Mesodermal cell (in vitro differentiated cells): ENCODE results near the gene DDIAS.
A peak's percentile ranks its signal among the peaks of the same experiment; 100 is the strongest.

Experiments used
- H3K27ac ChIP-seq: 2 replicates; pipeline ENCODE4 v1.7.0; 2013; ENCODE audit warnings: mild to moderate bottlenecking, low read depth, low read length, moderate library complexity; ENCODE audit not compliant: severe bottlenecking
- H3K36me3 ChIP-seq: 2 replicates; pipeline ENCODE4 v1.7.1; 2013; ENCODE audit warnings: mild to moderate bottlenecking, low read length, moderate library complexity; ENCODE audit not compliant: control insufficient read depth, insufficient read depth
- H3K4me1 ChIP-seq: one replicate; pipeline ENCODE4 v1.7.1; 2013; ENCODE audit warnings: mild to moderate bottlenecking, low read length; ENCODE audit not compliant: insufficient read depth, control insufficient read depth, poor library complexity, severe bottlenecking
- H3K4me3 ChIP-seq: 2 replicates; pipeline ENCODE4 v1.7.0; 2013; ENCODE audit warnings: low read length, control low read depth, mild to moderate bottlenecking; ENCODE audit not compliant: insufficient read depth, poor library complexity, severe bottlenecking; ENCODE audit errors: extremely low read depth
- H3K9me3 ChIP-seq: 2 replicates; pipeline ENCODE4 v1.7.1; 2013; ENCODE audit warnings: mild to moderate bottlenecking, low read length, moderate library complexity; ENCODE audit not compliant: control insufficient read depth
- WGBS, 2 experiments: methylation state at CpG; one replicate each; pipeline ENCODE4 v1.1.5; 2013; ENCODE audit warnings: missing lambda C conversion rate in 2 of 2; ENCODE audit not compliant: insufficient coverage in 2 of 2; 5-methylcytosine and 5-hydroxymethylcytosine counted together

DDIAS gene

DNA sequence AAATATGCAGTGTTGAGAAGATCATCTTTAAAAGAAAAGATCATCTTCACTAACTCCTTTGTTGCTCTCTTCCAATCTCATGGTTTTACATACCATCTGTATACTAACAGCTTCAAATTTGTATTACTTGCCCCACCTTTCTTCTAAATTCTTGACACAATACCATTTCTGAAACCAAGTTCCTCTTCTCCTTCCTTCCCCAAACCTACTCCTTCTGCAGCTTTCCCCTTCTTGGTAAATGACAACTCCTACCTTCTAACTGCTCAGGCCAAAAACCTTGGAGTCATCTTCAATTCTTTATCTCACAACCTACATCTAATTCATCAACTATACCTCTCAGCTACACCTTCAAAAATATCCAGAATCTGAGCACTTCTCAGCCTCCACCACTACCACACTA, 10.6 kb upstream of the DDIAS start:
- Histone ChIP-seq H3K27ac (no peak overlapping the region), H3K4me1 (no peaks in the 10 kb centered on the region), H3K36me3 (no peaks in the 10 kb centered on the region), H3K4me3 (no peak overlapping the region), H3K9me3 (no peaks in the 10 kb centered on the region)

DNA sequence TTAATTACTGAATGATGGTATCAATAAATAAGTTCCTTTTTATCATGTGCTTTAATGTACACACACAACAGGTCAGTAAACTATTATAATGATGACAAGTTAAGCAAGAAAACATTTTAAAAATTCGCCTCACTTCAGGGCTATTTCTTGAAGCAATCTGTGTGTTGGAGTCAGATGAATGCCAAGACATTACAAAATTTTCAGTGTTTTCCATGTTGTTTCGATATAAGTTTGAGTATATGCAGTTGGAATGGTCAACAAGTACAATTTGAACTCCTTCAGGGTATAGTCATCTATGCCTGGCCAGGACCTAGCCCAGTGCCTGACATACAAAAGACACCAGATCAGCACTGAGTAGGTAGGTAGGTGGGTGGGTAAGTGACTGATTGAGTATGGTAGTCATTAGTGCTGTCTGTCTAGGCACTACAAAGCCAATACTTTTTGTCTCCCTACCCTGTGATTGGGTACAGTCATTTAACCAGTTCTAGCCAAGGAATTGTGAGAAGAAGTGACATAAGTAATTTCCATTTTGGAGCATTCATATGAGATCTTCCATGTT, 8.8 kb upstream of the DDIAS start:
- Histone ChIP-seq H3K9me3 (no peaks in the 10 kb centered on the region), H3K27ac (no peak overlapping the region), H3K4me3 (no peak overlapping the region), H3K4me1 (no peaks in the 10 kb centered on the region), H3K36me3 (no peaks in the 10 kb centered on the region)
- 100% methylated on average over 1 of the region's 2 CpGs; no CpG with 5 or more reads in 1 of the 2 experiments for WGBS, 2 experiments

DNA sequence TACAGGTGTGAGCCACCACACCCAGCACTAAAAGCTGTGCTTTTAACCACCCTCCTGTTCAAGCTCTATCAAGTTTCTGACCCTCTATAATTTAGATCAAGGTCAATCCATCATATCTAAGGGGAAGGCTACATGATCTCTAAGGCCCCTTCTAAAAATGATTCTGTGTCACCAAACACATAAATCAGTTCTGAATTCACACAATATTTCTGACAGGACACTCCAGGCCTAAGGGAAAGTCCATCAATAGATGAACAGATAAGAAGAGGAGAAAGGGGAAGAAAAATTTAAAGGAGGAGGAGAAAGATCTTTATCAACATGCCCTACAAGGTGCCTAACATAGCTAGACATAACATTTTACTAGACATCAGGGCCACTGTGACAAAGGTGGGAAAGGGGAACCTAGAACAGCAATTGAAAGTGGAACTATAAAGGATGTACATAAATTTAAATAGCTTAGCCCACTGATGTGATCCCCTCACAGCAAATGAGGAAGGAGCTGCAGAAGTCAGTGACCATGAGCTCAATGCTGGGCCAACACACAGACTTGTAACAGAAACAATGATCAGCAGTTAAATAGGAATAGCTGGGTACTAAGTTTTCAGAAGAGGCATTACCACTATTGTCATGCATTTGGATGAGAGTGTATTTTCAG, 6.0 kb upstream of the DDIAS start:
- Histone ChIP-seq H3K4me3 (no peak overlapping the region), H3K27ac (no peak overlapping the region), H3K36me3 (no peaks in the 10 kb centered on the region), H3K4me1 (no peaks in the 10 kb centered on the region), H3K9me3 (no peaks in the 10 kb centered on the region)

DNA sequence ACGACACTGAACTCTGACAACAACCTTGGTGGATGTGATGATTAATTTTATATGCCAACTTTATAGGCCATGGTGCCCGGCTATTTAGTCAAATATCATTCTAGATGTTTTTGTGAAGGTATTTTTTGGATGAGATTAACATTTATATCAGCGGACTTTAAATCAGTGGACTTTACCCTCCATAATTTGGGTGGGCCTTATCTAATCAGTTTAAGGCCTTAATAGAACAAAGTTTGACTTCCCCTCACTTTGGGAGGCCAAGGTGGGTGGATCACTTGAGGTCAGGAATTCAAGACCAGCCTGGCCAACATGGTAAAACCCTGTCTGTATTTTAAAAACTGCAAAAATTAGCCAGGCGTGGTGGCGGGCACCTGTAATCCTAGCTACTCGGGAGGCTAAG, 5.4 kb upstream of the DDIAS start:
- Histone ChIP-seq H3K4me3 (no peak overlapping the region), H3K9me3 (no peaks in the 10 kb centered on the region), H3K4me1 (no peaks in the 10 kb centered on the region), H3K27ac (no peak overlapping the region), H3K36me3 (no peaks in the 10 kb centered on the region)
- WGBS, 2 experiments: 88 to 100% methylated on average over 3 to 4 of the region's 6 CpGs

DNA sequence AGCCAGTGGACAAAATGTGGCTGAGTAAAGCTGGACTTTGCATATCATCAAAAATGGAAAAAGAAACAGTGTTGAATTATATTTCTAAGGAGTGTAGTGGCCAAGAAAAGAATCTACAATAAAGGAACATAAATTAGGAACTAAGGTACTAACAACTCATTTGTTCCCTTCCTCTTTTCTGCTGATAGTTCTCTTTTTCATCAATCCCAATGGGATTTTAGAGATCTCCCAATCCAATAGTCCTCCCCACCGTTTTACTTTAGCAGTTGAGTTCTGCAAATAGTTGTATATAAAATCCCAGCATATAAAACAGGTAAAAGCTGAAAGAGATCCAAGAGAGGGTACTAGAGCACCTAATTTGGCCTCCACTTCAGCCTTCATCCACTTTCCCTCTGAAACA, 3.3 kb upstream of the DDIAS start:
- Histone ChIP-seq H3K9me3 (no peaks in the 10 kb centered on the region), H3K36me3 (no peaks in the 10 kb centered on the region), H3K4me1 (no peaks in the 10 kb centered on the region), H3K27ac (no peak overlapping the region), H3K4me3 (peak overlapping the region; percentile 71)
- no CpG with 5 or more reads among the region's 1 CpG for WGBS, 2 experiments

DNA sequence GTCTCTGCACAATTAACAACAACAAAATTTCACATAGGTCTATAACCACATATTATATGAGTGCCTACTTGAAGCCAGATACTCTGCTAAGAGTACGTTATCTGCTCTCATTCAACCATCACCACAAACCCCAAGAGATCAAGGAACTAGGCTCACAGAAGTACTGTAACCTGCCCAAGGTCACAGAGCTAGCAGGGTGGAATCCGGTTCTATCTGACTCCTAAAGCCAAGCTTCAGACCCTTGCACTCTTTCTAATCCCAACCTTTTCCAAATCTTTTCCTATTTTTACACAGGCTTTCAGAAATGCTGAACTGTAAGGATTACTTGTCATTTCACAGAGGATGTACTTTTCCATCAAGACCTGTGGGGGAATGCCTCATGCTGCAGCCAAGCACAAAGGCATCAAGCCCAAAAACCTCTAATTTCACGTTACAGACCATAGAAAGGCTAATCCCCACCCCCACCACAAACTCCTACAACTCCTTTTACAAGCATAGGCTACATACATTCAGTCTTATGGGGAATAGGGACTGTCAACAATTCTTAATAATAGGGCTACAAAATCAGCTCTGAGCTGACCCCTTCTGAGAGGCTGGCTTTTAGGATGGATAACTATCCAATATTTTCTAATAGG, 2.2 kb upstream of the DDIAS start:
- no peaks in the 10 kb centered on the region for H3K36me3 ChIP-seq
- H3K9me3 ChIP-seq: no peaks in the 10 kb centered on the region
- H3K4me1 ChIP-seq: no peaks in the 10 kb centered on the region
- WGBS, 2 experiments: 43 to 48% methylated on average over 2 to 3 of the region's 3 CpGs
- H3K27ac ChIP-seq: no peak overlapping the region
- H3K4me3 ChIP-seq: peak overlapping the region; percentile 71

DNA sequence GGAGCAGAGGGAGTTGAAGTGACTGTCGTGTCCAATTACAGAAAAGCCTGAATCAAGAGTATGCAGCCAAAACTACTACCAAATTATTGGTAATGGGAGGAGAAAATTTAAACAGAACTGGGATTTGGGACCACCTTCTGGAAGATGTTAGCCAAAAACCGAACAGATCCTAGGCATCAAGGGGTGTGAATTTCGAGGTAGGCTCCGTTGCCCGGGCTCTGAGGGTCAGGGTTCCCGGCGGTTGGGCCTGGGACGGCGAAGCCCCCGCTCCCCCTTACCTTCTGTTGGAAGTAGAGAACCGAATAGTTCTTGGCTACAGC, 1.6 kb upstream of the DDIAS start:
- Histone ChIP-seq H3K9me3 (no peaks in the 10 kb centered on the region), H3K4me3 (peak overlapping the region; percentile 71), H3K36me3 (no peaks in the 10 kb centered on the region), H3K4me1 (no peaks in the 10 kb centered on the region), H3K27ac (peak overlapping the region; percentile 44)
- WGBS, 2 experiments: 0 to 1% methylated on average over 3 to 10 of the region's 11 CpGs

DNA sequence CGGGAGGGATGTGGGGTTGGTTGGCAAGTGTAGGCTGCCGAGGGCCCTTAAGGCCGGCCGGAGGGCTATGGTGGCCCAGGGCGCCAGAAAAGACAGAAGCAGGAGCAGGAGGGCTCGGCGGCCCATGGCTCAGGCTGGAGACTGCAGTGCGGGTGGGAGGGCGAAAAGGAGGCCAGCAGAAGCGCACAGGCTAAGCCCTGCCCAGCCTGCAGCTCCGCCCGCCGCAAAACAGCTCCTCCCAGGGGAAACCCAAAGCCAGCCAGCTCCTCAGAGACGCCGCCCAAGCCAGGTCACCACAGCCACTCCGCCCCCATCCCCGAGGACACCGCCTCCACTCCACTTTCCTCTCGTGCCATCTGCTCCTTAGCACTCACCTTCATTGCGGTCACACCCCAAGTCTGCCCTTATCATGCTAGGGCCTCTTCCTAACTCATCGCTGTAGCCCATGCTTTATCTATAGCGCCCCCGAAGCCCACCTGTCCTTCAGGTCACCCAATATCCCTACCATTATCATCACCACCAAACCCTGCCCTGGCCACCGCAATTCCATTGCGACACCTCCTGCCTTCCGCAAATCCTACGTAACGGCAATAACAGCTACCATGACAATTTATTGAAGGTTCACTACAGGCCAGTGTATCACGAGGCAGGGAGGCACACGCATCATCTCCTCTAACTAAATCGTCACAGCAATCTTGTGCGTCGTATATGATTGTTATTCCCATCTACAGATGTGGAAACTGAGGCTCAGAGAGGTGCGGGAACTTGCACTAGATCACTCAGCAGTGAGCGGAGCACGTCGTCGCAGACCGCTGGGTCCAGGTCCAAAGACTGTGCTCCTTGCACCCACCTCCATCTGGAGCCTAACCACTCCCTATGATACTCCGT, 1.0 kb upstream of the DDIAS start, which contains the start of gene PRCP:
PRCP (minus strand) TSS at position 154 of the 888 bp plus-strand sequence; CDS start at position 126, 28 bp downstream.
- Histone ChIP-seq H3K4me3 (peak within 1 kb of the TSS; percentile 71), H3K4me1 (no peaks in the 10 kb centered on the region), H3K36me3 (no peaks in the 10 kb centered on the region), H3K27ac (peak within 1 kb of the TSS; percentile 60), H3K9me3 (no peaks in the 10 kb centered on the region)
- WGBS, 2 experiments: 0 to 1% methylated on average over 33 to 38 of the region's 40 CpGs

DNA sequence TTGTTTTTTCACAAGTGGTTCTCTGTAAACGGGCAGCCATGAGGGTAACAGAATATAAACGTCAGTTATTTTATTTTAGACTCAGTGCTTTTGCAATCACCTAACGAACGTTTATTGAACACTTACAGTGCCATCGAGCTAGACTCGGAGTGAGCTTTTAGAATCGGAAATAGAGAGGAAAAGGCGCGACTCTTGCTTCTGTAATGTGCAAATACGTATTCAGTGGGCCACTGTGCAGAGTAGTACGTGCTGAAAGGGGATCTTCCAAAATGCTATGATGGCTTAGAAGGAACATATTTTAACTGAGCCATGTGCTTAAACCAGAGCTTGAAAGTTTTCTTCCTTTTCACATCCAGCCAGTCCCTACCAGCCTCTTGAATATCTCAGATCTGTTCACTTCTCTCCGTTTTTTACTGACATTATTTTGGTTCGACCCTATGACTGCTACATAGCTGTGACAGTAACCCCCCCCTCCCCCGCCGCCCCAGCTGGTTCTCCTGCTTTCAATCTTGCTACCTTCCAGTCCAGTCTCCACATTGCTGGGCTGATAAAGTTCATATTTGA, 468 bp downstream of the DDIAS start:
- Histone ChIP-seq H3K4me3 (peak overlapping the region; percentile 71), H3K27ac (no peak overlapping the region), H3K9me3 (no peaks in the 10 kb centered on the region), H3K36me3 (no peaks in the 10 kb centered on the region), H3K4me1 (no peaks in the 10 kb centered on the region)
- 0 to 1% methylated on average over 10 to 11 of the region's 15 CpGs for WGBS, 2 experiments

DNA sequence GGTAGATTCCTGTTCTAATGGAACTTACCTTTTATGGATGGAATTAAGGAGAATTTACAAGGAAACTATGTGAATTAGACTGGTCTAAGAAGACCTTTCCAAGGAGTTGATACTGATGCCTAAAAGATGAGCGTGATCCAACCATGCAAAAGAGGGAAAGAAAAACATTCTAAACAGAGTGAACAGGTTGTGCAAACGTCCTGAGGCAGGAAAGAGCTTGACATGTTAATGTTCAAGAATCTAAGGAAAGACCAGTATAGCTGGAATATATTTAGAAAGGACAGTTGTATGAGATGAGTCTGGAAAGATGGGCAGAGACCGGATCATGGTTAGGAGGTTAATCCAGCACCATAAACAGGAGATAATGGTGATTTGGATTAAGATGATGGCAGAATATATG, 1.3 kb downstream of the DDIAS start:
- Histone ChIP-seq H3K4me3 (peak overlapping the region; percentile 71), H3K27ac (no peak overlapping the region), H3K36me3 (no peaks in the 10 kb centered on the region), H3K4me1 (no peaks in the 10 kb centered on the region), H3K9me3 (no peaks in the 10 kb centered on the region)
- WGBS, 2 experiments: 83 to 85% methylated on average over 3 of the region's 3 CpGs
